ENCODE results near the gene SPP2.

The SPP2 gene

GRCh38 chr2:234024304-234024703 is 26.2 kb upstream of the SPP2 start:
- Mint-ChIP-seq H3K27me3 (ENCODE audit: low read depth) (no peaks in the 10 kb centered on the region), H3K9me3 (peaks cover 15% of the 10 kb centered on the region), H3K36me3 (ENCODE audit: low read depth) (no peaks in the 10 kb centered on the region), H3K27ac (no peak overlapping the region), H3K4me3 (no peak overlapping the region), H3K4me1 (peaks cover 25% of the 10 kb centered on the region)
- no peak for TF ChIP-seq CTCF (IDR thresholded peaks at IDR 0.05; ENCODE audit: unreplicated experiment in 3 of 3)

- Mint-ChIP-seq H3K27me3 (ENCODE audit: low read depth) (no peaks in the 10 kb centered on the region), H3K27ac (peak overlapping the region; percentile 18 to 49 (median 26)), H3K4me1 (peaks cover 25% of the 10 kb centered on the region), H3K36me3 (ENCODE audit: low read depth) (no peaks in the 10 kb centered on the region), H3K9me3 (peaks cover 15% of the 10 kb centered on the region), H3K4me3 (peak overlapping the region; percentile 55 to 72 (median 71))
- no peak for TF ChIP-seq CTCF (IDR thresholded peaks at IDR 0.05; ENCODE audit: unreplicated experiment in 3 of 3)
Measured at GRCh38 chr2:234025466-234025865, 25.0 kb upstream of the SPP2 start.

- peaks cover 15% of the 10 kb centered on the region for H3K9me3 Mint-ChIP-seq
- peak overlapping the region; percentile 18 to 66 (median 51) for H3K27ac Mint-ChIP-seq
- peaks cover 25% of the 10 kb centered on the region for H3K4me1 Mint-ChIP-seq
- no peaks in the 10 kb centered on the region for H3K36me3 Mint-ChIP-seq (ENCODE audit: low read depth)
- TF ChIP-seq CTCF (IDR thresholded peaks at IDR 0.05; ENCODE audit: unreplicated experiment in 3 of 3), result no peak
- no peaks in the 10 kb centered on the region for H3K27me3 Mint-ChIP-seq (ENCODE audit: low read depth)
- peak overlapping the region; percentile 55 to 72 (median 71) for H3K4me3 Mint-ChIP-seq
Measured at GRCh38 chr2:234025891-234026401, 24.6 kb upstream of the SPP2 start.

GRCh38 chr2:234026693-234027254 is 23.7 kb upstream of the SPP2 start:
- no peaks in the 10 kb centered on the region for H3K36me3 Mint-ChIP-seq (ENCODE audit: low read depth)
- H3K27me3 Mint-ChIP-seq (ENCODE audit: low read depth), result no peaks in the 10 kb centered on the region
- peaks cover 25% of the 10 kb centered on the region for H3K4me1 Mint-ChIP-seq
- H3K27ac Mint-ChIP-seq, result peak overlapping the region; percentile 18 to 66 (median 51)
- H3K9me3 Mint-ChIP-seq, result peaks cover 12% of the 10 kb centered on the region
- H3K4me3 Mint-ChIP-seq, result no peak overlapping the region
- TF ChIP-seq CTCF (IDR thresholded peaks at IDR 0.05; ENCODE audit: unreplicated experiment in 3 of 3), result no peak

- no peaks in the 10 kb centered on the region for H3K27me3 Mint-ChIP-seq (ENCODE audit: low read depth)
Measured at GRCh38 chr2:234027641-234028040, 22.9 kb upstream of the SPP2 start.

More at GRCh38 chr2:234027641-234028040, 22.9 kb upstream of the SPP2 start:
- no peak for TF ChIP-seq CTCF (IDR thresholded peaks at IDR 0.05; ENCODE audit: unreplicated experiment in 3 of 3)
- H3K4me1 Mint-ChIP-seq, result peaks cover 25% of the 10 kb centered on the region
- H3K9me3 Mint-ChIP-seq, result peaks cover 12% of the 10 kb centered on the region
- peak overlapping the region in 1 of 3 experiments; percentile 20 for H3K27ac Mint-ChIP-seq
- no peaks in the 10 kb centered on the region for H3K36me3 Mint-ChIP-seq (ENCODE audit: low read depth)
- H3K4me3 Mint-ChIP-seq, result no peak overlapping the region
